HepG2 (cell line): ENCODE data around the gene ATP1A2. TPM values are rescaled to one million over a fixed set of nuclear protein-coding genes. Genes with fewer than 3 reads are reported as not detected.
A peak's percentile ranks its signal among the peaks of the same experiment; 100 is the strongest.

Experiments
- ATF7-NPFF ChIP-seq: sonication (generic); formaldehyde crosslinking; IDR thresholded peaks from 2 replicates; pipeline ENCODE4 v1.8.1; 2023; ENCODE audit warnings: mild to moderate bottlenecking, low read depth, missing genetic modification reagents, moderate library complexity
- MLLT10 ChIP-seq: sonication (generic); formaldehyde crosslinking; IDR thresholded peaks from 2 replicates; pipeline ENCODE4 v1.4.0; 2020; ENCODE audit warnings: missing genetic modification reagents
- MYC ChIP-seq: sonication (generic); formaldehyde crosslinking; IDR thresholded peaks from 2 replicates; pipeline ENCODE4 v1.9.0; 2021; ENCODE audit warnings: missing genetic modification reagents, borderline replicate concordance
- NCOA1 ChIP-seq: sonication (generic); formaldehyde crosslinking; IDR thresholded peaks from 2 replicates; pipeline ENCODE4 v1.9.0; 2021; ENCODE audit warnings: missing genetic modification reagents
- PHF21A ChIP-seq: sonication (generic); formaldehyde crosslinking; IDR thresholded peaks from 2 replicates; pipeline ENCODE4 v1.5.0; 2020; ENCODE audit warnings: mild to moderate bottlenecking, missing genetic modification reagents
- SNAPC2 ChIP-seq: sonication (generic); formaldehyde crosslinking; IDR thresholded peaks from 2 replicates; pipeline ENCODE4 v1.8.1; 2022; ENCODE audit warnings: mild to moderate bottlenecking, missing genetic modification reagents
- SP5 ChIP-seq: IDR thresholded peaks from 2 replicates; pipeline ENCODE4 v1.6.1; 2016; ENCODE audit warnings: low read depth, borderline replicate concordance
- SRSF4 ChIP-seq: fragments of 200-400 bp; formaldehyde crosslinking; IDR thresholded peaks from one replicate; pipeline ENCODE4 v1.6.1; 2018; ENCODE audit warnings: mild to moderate bottlenecking, low read depth, low read length, moderate library complexity; ENCODE audit not compliant: poor library complexity, severe bottlenecking
- STAG1 ChIP-seq: sonication (generic); formaldehyde crosslinking; IDR thresholded peaks from 2 replicates; pipeline ENCODE4 v1.4.0; 2020; ENCODE audit warnings: missing genetic modification reagents
- TP53 ChIP-seq: sonication (generic); formaldehyde crosslinking; conservative IDR thresholded peaks from 2 replicates; pipeline ENCODE4 v1.4.0; 2020; ENCODE audit warnings: missing genetic modification reagents
- XRCC5 ChIP-seq: fragments of 200-400 bp; formaldehyde crosslinking; optimal IDR thresholded peaks from 2 replicates; pipeline ENCODE3; 2017; ENCODE audit warnings: mild to moderate bottlenecking, low read length
- ZBTB8A ChIP-seq: sonication (generic); formaldehyde crosslinking; IDR thresholded peaks from 2 replicates; pipeline ENCODE4 v1.4.0; 2020; ENCODE audit warnings: mild to moderate bottlenecking, low read depth, missing genetic modification reagents, borderline replicate concordance
- ZFP41 ChIP-seq: sonication (generic); formaldehyde crosslinking; IDR thresholded peaks from 2 replicates; pipeline ENCODE4 v1.4.0; 2020; ENCODE audit warnings: mild to moderate bottlenecking, missing genetic modification reagents, borderline replicate concordance
- ZIK1 ChIP-seq: sonication (generic); formaldehyde crosslinking; IDR thresholded peaks from 2 replicates; pipeline ENCODE4 v1.5.0; 2020; ENCODE audit warnings: mild to moderate bottlenecking, low read depth, missing genetic modification reagents, borderline replicate concordance
- ZKSCAN1 ChIP-seq: fragments of 150-350 bp; IDR thresholded peaks from 2 replicates; pipeline ENCODE4 v1.6.1; 2014; ENCODE audit warnings: low read length
- ZNF160 ChIP-seq: sonication (generic); formaldehyde crosslinking; IDR thresholded peaks from 2 replicates; pipeline ENCODE4 v1.8.0; 2022; ENCODE audit warnings: mild to moderate bottlenecking, inconsistent platforms, missing genetic modification reagents
- ZNF577 ChIP-seq: sonication (generic); formaldehyde crosslinking; IDR thresholded peaks from 2 replicates; pipeline ENCODE4 v1.4.0; 2020; ENCODE audit warnings: mild to moderate bottlenecking, low read depth, missing genetic modification reagents, borderline replicate concordance
- ZNF75D ChIP-seq: sonication (generic); formaldehyde crosslinking; IDR thresholded peaks from 2 replicates; pipeline ENCODE4 v1.8.1; 2023; ENCODE audit warnings: missing genetic modification reagents, mild to moderate bottlenecking, borderline replicate concordance
- ZNF839 ChIP-seq: sonication (generic); formaldehyde crosslinking; IDR thresholded peaks from 2 replicates; pipeline ENCODE4 v1.4.0; 2020; ENCODE audit warnings: missing genetic modification reagents, mild to moderate bottlenecking, borderline replicate concordance
- polyA plus RNA-seq, 8 experiments: library from polyadenylated mRNA; depleted of rRNA in 3 of 8; stranded (reverse) in 7 of 8; unstranded in 1 of 8; fragments of >200 nt; fragmentation: Illumina TruSeq in 4 of 8; extraction: Trizol in 4 of 8; gene quantifications; 2 replicates each; pipeline versions ENCODE4 v1.2.1 to v1.2.3, GENCODE V29; 2011 to 2016; ENCODE audit warnings: low read depth in 4 of 8, missing spikeins in 1 of 8, mixed read lengths in 1 of 8; ENCODE audit not compliant: insufficient read depth in 1 of 8
- total RNA-seq, 5 experiments: library from RNA; depleted of rRNA; stranded (reverse); fragments of >200 nt; fragmentation: Illumina TruSeq; extraction: Trizol; gene quantifications; 2 replicates each; pipeline ENCODE4 v1.2.3, GENCODE V29; 2016; ENCODE audit warnings: low read depth in 1 of 5
- TF ChIP-seq, protein P1 (sequence below): sonication (generic); formaldehyde crosslinking; IDR thresholded peaks from 2 replicates; pipeline ENCODE4 v1.4.0; 2020; ENCODE audit warnings: missing genetic modification reagents
- TF ChIP-seq, protein P2 (sequence below): sonication (generic); formaldehyde crosslinking; IDR thresholded peaks from 2 replicates; pipeline ENCODE4 v1.4.0; 2020; ENCODE audit warnings: low read depth, mild to moderate bottlenecking, missing genetic modification reagents
- TF ChIP-seq, protein P3 (sequence below): sonication (generic); formaldehyde crosslinking; IDR thresholded peaks from 2 replicates; pipeline ENCODE4 v1.4.0; 2020; ENCODE audit warnings: missing genetic modification reagents

ATP1A2 gene
- total and polyA plus RNA-seq, 2 of the 13 experiments (the other 11 are each of a cell fraction or from before 2014, with no cell fraction given), result 0.16 TPM; not detected in 1

DNA sequence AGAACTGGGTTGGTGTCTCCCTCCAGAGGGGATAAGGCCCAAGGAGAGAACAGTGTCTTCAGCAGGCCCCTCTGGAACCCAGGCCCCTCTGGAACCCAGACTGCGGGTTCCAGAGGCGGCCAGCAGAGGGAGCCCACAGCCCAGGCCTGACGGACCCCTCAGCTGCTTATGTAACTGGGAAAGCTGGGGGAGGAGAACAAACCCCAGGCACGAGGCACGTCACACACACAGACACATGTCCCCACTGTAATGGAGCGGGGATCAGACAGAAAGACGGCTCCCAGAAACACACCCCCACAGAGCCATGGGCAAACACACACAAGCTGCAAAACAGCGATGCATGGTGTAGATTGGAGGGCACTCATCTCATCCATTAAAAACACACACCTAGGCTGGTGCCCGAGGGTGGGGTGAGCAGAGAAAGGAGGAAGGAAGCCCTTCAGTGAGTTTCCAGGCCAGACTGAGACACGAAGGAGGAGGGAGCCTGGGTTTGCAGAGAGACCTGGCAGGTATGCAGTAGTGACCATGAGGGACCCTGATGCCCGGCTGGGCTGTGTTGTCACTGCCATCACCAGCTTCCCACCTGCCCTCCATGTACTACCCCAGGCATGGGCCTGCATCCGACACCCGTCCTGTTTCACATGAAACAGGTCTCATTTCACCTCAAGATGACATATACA, 14.4 kb upstream of the ATP1A2 start (continued):
- TF ChIP-seq ZIK1 (CRISPR knock-in tag) (no peak), XRCC5 (peak; percentile 80), ZBTB8A (CRISPR knock-in tag) (no peak), SRSF4 (no peak), TP53 (0 out of 2 replicates have a peak, but pooled peaks have one; percentile 67), MYC (CRISPR knock-in tag) (peak; percentile 91), ZFP41 (CRISPR knock-in tag) (no peak), NCOA1 (CRISPR knock-in tag) (no peak), ZKSCAN1 (no peak), SP5 (CRISPR knock-in tag) (peak; percentile 87), SNAPC2 (no peak), MLLT10 (no peak), ZNF75D (no peak), PHF21A (CRISPR knock-in tag) (no peak), ATF7-NPFF (CRISPR knock-in tag) (peak; percentile 73), ZNF577 (CRISPR knock-in tag) (no peak), STAG1 (CRISPR knock-in tag) (peak; percentile 90), ZNF160 (CRISPR knock-in tag) (no peak), ZNF839 (no peak)
- TF ChIP-seq, protein P1, sequence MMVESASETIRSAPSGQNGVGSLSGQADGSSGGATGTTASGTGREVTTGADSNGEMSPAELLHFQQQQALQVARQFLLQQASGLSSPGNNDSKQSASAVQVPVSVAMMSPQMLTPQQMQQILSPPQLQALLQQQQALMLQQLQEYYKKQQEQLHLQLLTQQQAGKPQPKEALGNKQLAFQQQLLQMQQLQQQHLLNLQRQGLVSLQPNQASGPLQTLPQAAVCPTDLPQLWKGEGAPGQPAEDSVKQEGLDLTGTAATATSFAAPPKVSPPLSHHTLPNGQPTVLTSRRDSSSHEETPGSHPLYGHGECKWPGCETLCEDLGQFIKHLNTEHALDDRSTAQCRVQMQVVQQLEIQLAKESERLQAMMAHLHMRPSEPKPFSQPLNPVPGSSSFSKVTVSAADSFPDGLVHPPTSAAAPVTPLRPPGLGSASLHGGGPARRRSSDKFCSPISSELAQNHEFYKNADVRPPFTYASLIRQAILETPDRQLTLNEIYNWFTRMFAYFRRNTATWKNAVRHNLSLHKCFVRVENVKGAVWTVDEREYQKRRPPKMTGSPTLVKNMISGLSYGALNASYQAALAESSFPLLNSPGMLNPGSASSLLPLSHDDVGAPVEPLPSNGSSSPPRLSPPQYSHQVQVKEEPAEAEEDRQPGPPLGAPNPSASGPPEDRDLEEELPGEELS (CRISPR knock-in tag), result 0 out of 2 replicates have a peak, but pooled peaks have one; percentile 18
- TF ChIP-seq, protein P2, sequence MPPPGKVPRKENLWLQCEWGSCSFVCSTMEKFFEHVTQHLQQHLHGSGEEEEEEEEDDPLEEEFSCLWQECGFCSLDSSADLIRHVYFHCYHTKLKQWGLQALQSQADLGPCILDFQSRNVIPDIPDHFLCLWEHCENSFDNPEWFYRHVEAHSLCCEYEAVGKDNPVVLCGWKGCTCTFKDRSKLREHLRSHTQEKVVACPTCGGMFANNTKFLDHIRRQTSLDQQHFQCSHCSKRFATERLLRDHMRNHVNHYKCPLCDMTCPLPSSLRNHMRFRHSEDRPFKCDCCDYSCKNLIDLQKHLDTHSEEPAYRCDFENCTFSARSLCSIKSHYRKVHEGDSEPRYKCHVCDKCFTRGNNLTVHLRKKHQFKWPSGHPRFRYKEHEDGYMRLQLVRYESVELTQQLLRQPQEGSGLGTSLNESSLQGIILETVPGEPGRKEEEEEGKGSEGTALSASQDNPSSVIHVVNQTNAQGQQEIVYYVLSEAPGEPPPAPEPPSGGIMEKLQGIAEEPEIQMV, result 0 out of 2 replicates have a peak, but pooled peaks have one; percentile 48
- TF ChIP-seq, protein P3, sequence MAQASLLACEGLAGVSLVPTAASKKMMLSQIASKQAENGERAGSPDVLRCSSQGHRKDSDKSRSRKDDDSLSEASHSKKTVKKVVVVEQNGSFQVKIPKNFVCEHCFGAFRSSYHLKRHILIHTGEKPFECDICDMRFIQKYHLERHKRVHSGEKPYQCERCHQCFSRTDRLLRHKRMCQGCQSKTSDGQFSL (CRISPR knock-in tag), result peak; percentile 71; the same call in 1 of the 2 replicates
